Activated naive CD8-positive, alpha-beta T cell (primary cell): Measurements from ENCODE around the gene TAC4.

Experiments
- H3K27ac Mint-ChIP-seq: one replicate; pipeline ENCODE4 v1.8.0; 2021; ENCODE audit warnings: mixed read lengths
- H3K27me3 Mint-ChIP-seq: one replicate; pipeline ENCODE4 v1.8.0; 2021; ENCODE audit warnings: mixed read lengths
- H3K36me3 Mint-ChIP-seq: one replicate; pipeline ENCODE4 v1.8.0; 2021; ENCODE audit warnings: mixed read lengths
- H3K4me1 Mint-ChIP-seq: one replicate; pipeline ENCODE4 v1.8.0; 2021; ENCODE audit warnings: low read depth, mixed read lengths
- H3K4me3 Mint-ChIP-seq: one replicate; pipeline ENCODE4 v1.8.0; 2021; ENCODE audit warnings: mild to moderate bottlenecking, mixed read lengths
- H3K9me3 Mint-ChIP-seq: one replicate; pipeline ENCODE4 v1.8.0; 2021; ENCODE audit warnings: low read depth, mixed read lengths

The TAC4 gene, protein sequence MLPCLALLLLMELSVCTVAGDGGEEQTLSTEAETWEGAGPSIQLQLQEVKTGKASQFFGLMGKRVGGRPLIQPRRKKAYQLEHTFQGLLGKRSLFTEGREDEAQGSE

DNA sequence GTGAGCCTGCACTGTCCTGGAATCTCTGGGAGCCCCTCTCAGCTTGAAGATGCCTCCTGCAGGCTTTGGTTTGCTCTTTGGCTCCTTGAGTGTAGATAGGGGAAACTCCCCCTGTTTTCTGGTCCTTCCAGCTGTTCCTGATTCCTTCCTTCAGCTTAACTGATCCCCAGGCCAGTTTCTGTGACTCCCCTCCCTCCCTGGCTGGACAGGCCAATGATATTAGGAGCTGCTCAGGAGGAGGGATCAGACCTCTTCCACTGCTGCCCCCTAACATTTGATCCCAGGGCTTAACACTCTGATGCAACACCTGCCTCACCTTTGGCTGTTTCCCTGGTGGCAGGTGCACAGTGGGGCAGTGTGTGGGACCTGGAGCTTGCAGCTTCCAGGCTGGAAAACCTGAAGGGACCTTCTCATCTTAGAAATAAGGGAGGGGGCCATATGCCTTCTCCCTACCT lies at the start of gene TAC4:
Gene TAC4 (minus strand): TSS at position 51 of the 455 bp plus-strand sequence. CDS start 52 bp downstream, outside the sequence.
- Mint-ChIP-seq H3K27me3 (no peaks in the 10 kb centered on the region), H3K4me1 (peaks cover 28% of the 10 kb centered on the region), H3K36me3 (no peaks in the 10 kb centered on the region), H3K4me3 (no peak within 1 kb of the TSS), H3K9me3 (no peaks in the 10 kb centered on the region), H3K27ac (peak within 1 kb of the TSS; percentile 13)

DNA sequence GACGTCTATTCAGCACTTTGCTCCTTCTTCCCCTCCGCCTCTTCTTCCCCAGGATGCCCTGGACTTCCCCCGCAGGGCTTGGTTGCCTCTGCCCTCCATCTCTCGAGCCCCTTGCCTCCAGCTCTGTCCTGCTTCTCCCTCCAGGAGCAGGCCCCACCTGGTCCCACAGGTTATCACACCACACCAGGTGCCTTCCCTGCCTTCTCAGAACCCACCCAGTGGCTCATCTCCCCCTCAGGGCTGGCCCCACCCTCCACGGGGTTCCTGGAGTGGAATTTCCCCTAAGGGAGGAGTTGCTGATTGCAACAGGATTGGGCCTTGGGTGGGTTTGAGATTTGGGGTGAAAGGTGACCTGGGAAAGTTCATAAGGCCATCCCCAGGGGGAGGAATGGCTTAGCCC lies 49.0 kb upstream of the TAC4 start:
- H3K9me3 Mint-ChIP-seq = no peaks in the 10 kb centered on the region
- H3K27ac Mint-ChIP-seq = no peak overlapping the region
- peaks cover 27% of the 10 kb centered on the region for H3K27me3 Mint-ChIP-seq
- H3K4me1 Mint-ChIP-seq = no peaks in the 10 kb centered on the region
- H3K36me3 Mint-ChIP-seq = no peaks in the 10 kb centered on the region
- no peak overlapping the region for H3K4me3 Mint-ChIP-seq

DNA sequence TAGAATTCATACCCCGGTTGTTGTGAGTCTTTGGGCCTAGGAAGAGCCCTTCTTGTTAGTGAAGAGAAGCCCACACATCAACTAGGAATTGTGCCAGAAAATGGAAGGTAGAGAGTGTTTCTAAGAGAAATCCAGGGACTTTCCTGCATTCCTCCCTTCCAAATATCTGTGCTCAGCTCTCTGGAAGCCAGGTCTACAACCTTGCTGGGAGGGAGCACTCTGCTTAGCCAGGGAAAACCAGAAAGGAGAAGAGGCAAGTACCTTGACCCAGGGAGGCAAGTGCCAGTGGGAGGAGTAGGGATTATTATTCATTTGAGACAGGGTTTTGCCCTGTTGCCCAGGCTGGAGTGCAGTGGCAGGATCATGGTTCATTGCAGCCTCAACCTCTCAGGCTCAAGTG lies 48.4 kb upstream of the TAC4 start:
- H3K36me3 Mint-ChIP-seq = no peaks in the 10 kb centered on the region
- no peaks in the 10 kb centered on the region for H3K9me3 Mint-ChIP-seq
- H3K27me3 Mint-ChIP-seq = peaks cover 32% of the 10 kb centered on the region
- H3K4me3 Mint-ChIP-seq = no peak overlapping the region
- no peak overlapping the region for H3K27ac Mint-ChIP-seq
- no peaks in the 10 kb centered on the region for H3K4me1 Mint-ChIP-seq

DNA sequence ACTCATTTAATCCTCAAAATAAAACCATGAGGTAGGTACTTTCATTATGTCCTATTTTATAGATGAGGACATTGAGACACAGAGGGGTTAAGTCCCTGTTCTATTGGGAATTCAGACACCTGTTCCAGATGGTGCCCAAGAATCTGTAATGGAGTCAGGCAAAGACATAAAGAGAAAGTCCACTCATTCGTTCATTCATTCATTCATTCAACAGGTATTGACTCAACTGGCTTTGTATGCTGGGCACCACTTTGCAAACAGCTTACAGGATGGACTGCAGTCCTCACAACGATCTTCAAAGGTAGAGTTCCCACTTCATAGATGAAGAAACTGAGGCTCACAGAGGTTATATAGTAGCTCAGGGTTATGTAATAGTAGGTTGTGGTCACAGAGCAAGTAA lies 47.9 kb upstream of the TAC4 start:
- no peaks in the 10 kb centered on the region for H3K9me3 Mint-ChIP-seq
- H3K4me1 Mint-ChIP-seq = no peaks in the 10 kb centered on the region
- peaks cover 36% of the 10 kb centered on the region for H3K27me3 Mint-ChIP-seq
- H3K36me3 Mint-ChIP-seq = no peaks in the 10 kb centered on the region
- H3K27ac Mint-ChIP-seq = no peak overlapping the region
- H3K4me3 Mint-ChIP-seq = no peak overlapping the region

DNA sequence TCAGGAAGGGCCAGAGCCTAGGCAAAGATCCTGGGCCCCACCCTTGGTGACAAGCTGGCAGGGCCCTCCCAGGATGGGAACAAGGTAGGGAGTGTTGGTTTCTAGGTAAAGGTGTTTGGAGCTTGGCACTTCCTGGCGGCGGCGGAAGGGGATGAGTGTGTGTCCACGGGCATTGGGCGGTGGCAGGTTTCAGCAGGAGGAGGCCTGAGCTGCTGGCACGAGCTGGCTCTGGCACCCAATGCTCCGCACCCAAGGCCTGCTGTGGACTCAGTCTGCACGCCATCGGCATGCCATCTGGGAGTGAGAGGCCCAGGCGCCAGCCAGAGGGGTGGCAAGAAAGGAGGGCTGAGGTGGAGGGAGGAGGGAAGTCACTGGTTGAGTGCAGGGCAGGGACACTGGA lies 46.9 kb upstream of the TAC4 start:
- no peak overlapping the region for H3K4me3 Mint-ChIP-seq
- no peak overlapping the region for H3K27ac Mint-ChIP-seq
- H3K36me3 Mint-ChIP-seq = no peaks in the 10 kb centered on the region
- peaks cover 36% of the 10 kb centered on the region for H3K27me3 Mint-ChIP-seq
- no peaks in the 10 kb centered on the region for H3K9me3 Mint-ChIP-seq
- no peaks in the 10 kb centered on the region for H3K4me1 Mint-ChIP-seq

DNA sequence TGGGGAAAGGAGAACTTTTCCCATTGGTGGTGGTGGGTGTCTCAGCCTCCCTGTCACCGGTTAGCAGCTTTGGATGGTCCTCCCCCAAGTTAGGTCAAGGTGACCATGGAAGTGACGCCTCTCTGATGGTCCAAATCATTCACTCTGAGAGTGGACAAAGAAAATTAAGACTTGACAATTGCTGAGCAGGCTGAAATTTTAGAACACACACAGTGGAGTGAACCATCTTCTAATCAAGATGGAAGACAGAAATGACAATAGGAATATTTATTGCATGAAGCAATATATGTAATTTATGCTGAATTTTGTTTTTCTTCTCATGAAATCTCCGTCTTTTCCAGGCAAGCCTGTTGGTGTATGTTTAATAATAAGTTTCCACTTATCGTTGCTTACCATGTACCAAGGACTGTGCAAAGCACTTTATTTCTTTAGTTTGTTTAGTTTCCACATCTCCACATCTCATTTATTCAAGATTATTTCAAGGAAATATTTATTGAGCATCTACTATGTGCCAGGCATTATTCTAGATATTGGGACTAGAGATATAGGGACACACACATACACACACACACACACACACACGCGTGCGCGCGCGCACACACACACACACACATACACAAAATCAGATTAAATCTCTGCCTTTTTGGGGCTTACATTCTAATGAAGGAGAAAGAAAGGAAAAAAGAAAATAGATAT lies 44.0 kb upstream of the TAC4 start:
- H3K27ac Mint-ChIP-seq = no peak overlapping the region
- no peaks in the 10 kb centered on the region for H3K9me3 Mint-ChIP-seq
- no peaks in the 10 kb centered on the region for H3K36me3 Mint-ChIP-seq
- H3K4me3 Mint-ChIP-seq = no peak overlapping the region
- H3K4me1 Mint-ChIP-seq = no peaks in the 10 kb centered on the region
- peaks cover 35% of the 10 kb centered on the region for H3K27me3 Mint-ChIP-seq

DNA sequence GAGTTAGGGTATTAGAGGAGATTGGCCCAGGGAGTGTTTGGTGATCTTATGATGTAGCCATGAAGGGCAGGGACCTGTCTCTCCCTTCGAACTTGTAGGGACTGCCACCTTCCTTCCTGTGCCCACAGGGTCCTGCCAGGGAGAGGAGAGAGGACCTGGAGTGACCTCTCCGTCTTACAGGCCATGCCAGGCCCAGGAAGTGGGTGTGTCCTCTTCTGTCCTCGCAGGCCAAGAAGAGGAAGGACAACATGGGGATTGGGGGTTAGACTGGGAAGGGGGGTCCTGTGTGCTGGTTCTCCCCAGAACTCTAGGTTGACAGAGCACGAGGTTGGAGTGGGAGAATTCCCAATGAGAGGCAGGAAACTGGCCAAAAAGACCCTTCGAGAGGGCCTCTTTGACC lies 43.4 kb upstream of the TAC4 start:
- Mint-ChIP-seq H3K36me3 (no peaks in the 10 kb centered on the region), H3K27me3 (peaks cover 35% of the 10 kb centered on the region), H3K9me3 (no peaks in the 10 kb centered on the region), H3K4me1 (no peaks in the 10 kb centered on the region), H3K4me3 (no peak overlapping the region), H3K27ac (no peak overlapping the region)

DNA sequence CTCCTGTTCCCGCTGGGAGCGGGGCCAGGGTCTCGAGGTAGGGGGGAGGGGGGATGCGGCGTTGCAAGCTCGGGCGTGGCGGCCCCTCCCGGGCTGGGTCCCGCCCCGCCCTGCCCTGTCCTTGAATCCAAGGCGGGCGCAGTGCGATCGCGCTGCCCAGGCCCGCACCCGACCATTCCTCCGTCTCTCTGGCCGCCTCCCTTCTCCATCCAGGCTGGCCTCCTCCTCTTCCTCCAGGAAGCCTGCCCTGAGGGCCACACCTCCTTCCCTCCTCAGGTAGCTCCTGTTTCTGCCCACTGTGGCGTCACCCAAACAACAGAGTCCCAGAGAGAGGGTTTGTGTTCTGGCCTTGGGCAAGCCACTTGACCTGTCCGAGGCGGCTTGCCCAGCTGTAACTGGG lies 43.0 kb upstream of the TAC4 start:
- no peaks in the 10 kb centered on the region for H3K9me3 Mint-ChIP-seq
- H3K27me3 Mint-ChIP-seq = peaks cover 30% of the 10 kb centered on the region
- no peaks in the 10 kb centered on the region for H3K36me3 Mint-ChIP-seq
- no peak overlapping the region for H3K27ac Mint-ChIP-seq
- no peak overlapping the region for H3K4me3 Mint-ChIP-seq
- H3K4me1 Mint-ChIP-seq = no peaks in the 10 kb centered on the region

DNA sequence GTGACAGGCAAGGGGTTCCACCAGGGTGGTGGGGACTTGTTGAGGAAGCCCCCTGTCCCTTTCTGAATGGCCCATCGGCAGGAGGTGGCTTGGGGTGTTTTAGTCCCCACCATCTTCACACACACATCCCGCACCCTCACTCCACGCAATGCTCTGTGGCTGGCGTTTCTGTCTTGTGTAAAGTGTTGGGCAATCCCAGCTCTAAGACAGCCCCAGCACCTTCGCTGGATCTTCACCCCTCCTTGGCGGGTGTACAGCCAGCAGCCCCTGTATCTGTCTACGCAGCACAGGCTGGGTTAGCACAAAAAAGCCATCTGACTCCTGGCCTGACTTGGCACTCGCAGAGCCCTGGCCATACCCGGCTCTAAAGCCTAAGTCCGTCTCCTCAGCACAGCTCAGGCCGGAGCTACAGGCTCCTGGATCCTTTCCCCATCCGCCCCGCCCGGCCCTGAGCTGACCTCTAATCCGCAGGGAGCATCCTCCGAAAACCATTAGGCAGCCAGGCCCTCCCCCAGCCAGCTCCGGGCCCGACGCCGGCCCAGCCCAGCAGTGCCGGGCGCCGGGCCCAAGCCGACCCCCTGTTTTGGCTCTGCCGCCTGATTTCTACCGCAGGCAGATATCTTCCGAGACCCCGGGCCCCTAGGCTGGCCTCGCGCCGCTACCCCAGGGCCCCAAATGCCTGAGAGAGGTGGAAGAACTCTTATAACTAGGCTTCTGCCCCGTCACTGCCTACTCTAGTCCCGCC lies 42.4 kb upstream of the TAC4 start:
- Mint-ChIP-seq H3K36me3 (no peaks in the 10 kb centered on the region), H3K27ac (no peak overlapping the region), H3K27me3 (peaks cover 27% of the 10 kb centered on the region)

DNA sequence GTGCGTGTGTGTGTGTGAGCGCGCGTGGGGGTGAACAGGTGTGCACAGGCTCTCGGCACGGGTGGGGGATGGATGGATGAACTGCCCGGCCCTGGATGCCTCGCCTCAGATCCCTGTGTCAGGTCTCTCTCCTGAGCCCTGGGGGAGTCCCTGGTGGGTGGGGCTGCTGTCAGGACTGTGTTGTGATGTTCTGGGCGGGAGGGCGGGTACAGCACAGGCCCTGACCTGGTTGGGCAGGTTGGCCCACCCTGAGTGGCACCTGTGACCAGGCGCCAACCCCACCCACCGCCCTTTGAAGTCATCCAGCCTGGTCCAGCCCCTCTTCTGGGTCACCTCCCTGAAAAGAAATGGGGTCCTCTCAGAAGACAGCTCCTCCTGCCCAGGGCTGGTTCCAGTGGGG lies 41.6 kb upstream of the TAC4 start:
- Mint-ChIP-seq H3K4me1 (no peaks in the 10 kb centered on the region), H3K9me3 (no peaks in the 10 kb centered on the region), H3K27me3 (peaks cover 27% of the 10 kb centered on the region), H3K27ac (no peak overlapping the region), H3K36me3 (no peaks in the 10 kb centered on the region), H3K4me3 (no peak overlapping the region)

More for the DNA sequence above, 42.4 kb upstream of the TAC4 start:
- no peak overlapping the region for H3K4me3 Mint-ChIP-seq
- no peaks in the 10 kb centered on the region for H3K9me3 Mint-ChIP-seq
- H3K4me1 Mint-ChIP-seq = no peaks in the 10 kb centered on the region

DNA sequence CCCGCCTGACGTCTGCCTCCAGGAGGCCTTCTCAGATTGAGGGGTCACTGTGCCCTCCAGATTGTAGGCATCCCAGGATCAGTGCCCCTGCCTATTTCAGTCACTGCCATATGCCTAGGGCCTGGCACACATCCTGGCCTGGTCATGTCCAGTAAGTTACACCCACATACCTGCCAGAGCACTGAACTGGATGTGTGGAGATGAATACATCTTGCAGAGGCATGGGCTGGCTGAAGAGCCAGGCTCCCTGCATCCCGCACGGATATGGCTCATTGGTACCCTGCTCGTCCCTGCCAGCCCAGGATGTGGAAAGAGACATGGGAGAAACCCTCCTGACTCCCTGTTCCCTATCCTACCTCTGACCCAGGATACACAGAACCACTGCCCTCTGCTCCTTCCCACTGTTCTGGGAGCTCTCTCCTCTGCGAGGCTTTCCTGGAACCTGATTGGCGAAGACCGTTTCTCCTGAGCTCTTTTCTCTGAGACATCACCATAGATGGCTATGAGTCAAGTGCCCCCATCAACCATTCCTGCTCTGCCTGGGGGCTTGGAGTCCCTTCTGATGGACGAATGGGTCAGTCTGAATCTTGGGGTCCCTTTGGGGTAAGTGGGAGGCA lies 40.0 kb upstream of the TAC4 start:
- Mint-ChIP-seq H3K4me1 (no peaks in the 10 kb centered on the region), H3K27me3 (peaks cover 19% of the 10 kb centered on the region), H3K4me3 (no peak overlapping the region), H3K9me3 (no peaks in the 10 kb centered on the region), H3K27ac (no peak overlapping the region), H3K36me3 (no peaks in the 10 kb centered on the region)

DNA sequence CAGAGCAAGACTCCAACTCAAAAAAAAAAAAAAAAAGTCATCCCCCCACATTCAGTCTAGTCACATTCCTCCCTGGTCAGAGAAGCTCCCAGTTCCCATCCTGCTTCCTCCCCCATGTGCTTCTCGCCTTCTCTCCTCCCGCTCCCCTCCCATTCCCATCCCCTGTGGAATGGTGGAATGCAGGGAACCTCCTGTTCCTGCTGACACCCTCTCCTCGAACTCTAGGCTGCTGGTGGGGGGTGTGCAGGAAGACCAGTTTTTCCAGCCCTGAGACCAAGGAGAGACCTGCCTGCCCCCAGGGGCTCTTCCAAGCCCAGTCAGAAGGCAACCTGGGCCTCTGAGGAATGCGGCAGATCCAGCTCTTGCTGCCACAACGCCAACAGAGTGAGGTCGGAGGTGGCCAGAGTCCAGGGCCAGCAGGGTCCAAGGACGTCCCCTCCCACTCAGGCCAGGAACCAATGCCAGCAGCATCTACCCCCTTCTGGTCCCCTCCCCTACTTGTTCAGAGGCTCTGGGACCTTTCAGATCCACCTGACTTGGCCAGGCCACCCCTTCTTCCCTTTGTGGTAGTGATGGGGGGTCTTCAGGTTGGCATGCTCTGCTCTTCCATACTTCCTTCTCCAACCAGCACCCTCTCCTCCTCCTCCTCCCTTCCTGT lies 39.3 kb upstream of the TAC4 start:
- Mint-ChIP-seq H3K27me3 (peaks cover 18% of the 10 kb centered on the region), H3K4me1 (no peaks in the 10 kb centered on the region), H3K9me3 (no peaks in the 10 kb centered on the region), H3K4me3 (no peak overlapping the region), H3K27ac (no peak overlapping the region), H3K36me3 (no peaks in the 10 kb centered on the region)

DNA sequence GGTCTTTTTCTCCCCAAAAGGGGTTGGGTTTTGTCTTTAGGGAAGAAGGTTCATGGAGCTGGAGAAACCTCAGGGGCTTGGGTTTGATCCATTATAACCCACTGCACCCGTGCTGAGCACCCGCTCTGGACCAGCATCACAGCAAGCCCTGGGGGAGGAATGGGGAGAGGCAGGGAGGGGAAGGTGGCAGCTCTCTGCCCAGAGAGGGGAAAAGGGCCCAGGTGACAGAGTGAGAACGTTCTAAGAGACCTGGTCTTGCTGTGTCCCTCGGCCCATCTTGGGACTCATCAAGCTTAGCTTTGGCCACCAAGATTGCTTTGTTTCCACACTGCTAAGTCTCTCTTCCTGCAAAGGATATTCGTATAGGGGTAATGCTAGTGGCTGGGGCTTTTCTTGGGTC lies 38.2 kb upstream of the TAC4 start:
- Mint-ChIP-seq H3K27me3 (peaks cover 7% of the 10 kb centered on the region), H3K36me3 (no peaks in the 10 kb centered on the region), H3K4me3 (no peak overlapping the region), H3K4me1 (no peaks in the 10 kb centered on the region), H3K9me3 (no peaks in the 10 kb centered on the region), H3K27ac (no peak overlapping the region)

DNA sequence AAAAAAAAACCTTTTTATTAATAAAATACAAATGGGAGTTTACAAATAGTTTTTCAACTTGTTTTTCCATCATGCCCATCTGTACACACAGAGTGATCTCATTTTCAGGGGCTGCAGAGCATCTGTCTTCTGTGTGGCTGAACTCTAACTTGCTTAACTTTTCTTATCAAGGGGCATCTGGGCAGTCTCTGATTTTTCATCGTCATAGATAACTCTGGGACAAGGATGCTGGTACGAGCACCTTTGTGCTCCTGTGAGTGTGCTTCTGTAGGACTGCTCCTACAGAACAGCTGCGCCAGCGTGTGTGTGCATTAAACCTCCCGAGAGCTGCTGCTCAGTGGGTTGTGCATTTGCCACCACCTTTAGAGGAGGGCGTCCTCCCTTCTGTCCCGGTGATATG lies 34.6 kb upstream of the TAC4 start:
- H3K4me3 Mint-ChIP-seq = no peak overlapping the region
- H3K9me3 Mint-ChIP-seq = no peaks in the 10 kb centered on the region
- no peaks in the 10 kb centered on the region for H3K36me3 Mint-ChIP-seq
- peaks cover 6% of the 10 kb centered on the region for H3K4me1 Mint-ChIP-seq
- H3K27ac Mint-ChIP-seq = no peak overlapping the region
- peaks cover 13% of the 10 kb centered on the region for H3K27me3 Mint-ChIP-seq

DNA sequence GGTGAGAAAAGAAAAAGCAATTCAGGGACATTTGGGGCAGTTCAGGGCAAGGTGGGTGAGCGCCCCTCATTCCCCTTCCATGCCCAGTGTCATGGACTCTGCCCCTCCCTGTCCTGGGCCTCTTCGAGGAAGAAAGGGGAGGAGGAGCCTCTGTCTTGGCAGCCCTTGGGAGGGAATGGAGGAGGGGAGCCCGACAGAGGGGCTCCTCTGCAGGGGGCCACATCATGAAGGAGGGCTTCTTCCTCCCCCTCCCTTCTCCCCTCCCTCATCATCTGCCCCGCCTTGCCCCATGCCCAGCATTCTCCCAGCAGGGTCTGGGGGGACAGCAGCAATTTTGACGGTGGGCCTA lies 33.2 kb upstream of the TAC4 start:
- peaks cover 13% of the 10 kb centered on the region for H3K27me3 Mint-ChIP-seq
- H3K27ac Mint-ChIP-seq = no peak overlapping the region
- peaks cover 6% of the 10 kb centered on the region for H3K4me1 Mint-ChIP-seq
- H3K36me3 Mint-ChIP-seq = no peaks in the 10 kb centered on the region
- no peak overlapping the region for H3K4me3 Mint-ChIP-seq
- H3K9me3 Mint-ChIP-seq = no peaks in the 10 kb centered on the region
